GM19099 (cell line): Measurements from ENCODE around the gene ATF1.

Experiments used
- POLR2A ChIP-seq: IDR thresholded peaks from 3 replicates; pipeline ENCODE4 v1.6.1; 2011; ENCODE audit warnings: low read depth; ENCODE audit not compliant: insufficient read length; ENCODE audit errors: extremely low read depth

The ATF1 gene

DNA sequence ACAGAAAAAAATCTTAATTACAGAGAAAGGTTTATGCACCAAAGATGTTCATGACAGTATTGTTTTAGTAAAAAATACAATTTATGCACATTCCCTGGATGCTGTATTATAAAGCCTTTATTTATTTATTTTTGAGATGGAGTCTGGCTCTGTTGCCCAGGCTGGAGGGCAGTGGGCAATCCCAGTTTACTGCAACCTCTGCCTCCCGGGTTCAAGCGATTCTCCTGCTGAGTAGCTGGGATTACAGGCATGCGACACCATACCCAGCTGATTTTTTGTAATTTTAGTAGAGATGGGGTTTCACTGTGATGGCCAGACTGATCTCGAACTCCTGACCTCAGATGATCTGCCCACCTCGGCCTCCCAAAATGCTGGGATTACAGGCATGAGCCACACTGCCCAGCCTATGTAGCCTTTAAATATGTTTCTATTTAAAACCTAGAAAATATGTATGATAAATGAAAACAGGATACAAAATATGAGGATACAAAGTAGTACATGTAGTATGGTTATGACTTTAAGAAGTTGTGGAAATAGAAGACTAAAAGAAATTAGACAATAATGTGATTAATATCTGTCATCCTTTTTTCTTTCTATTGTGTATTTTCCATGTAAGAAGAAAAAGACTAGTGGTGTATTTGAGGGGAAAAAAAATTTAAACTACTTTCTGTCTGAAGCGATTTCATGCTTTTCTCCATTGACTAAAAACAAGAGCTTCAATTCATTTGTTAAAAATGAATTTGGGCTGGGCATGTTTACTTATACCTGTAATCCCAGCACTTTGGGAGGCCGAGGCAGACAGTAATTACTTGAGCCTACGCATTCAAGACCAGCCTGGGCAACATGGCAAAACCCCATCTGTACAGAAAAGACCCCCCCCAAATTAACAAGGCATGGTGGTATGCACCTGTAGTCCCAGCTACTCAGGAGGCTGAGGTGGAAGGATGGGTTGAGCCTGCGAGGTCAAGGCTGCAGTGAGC, 13.1 kb downstream of the ATF1 start:
- TF ChIP-seq POLR2A: no peak

DNA sequence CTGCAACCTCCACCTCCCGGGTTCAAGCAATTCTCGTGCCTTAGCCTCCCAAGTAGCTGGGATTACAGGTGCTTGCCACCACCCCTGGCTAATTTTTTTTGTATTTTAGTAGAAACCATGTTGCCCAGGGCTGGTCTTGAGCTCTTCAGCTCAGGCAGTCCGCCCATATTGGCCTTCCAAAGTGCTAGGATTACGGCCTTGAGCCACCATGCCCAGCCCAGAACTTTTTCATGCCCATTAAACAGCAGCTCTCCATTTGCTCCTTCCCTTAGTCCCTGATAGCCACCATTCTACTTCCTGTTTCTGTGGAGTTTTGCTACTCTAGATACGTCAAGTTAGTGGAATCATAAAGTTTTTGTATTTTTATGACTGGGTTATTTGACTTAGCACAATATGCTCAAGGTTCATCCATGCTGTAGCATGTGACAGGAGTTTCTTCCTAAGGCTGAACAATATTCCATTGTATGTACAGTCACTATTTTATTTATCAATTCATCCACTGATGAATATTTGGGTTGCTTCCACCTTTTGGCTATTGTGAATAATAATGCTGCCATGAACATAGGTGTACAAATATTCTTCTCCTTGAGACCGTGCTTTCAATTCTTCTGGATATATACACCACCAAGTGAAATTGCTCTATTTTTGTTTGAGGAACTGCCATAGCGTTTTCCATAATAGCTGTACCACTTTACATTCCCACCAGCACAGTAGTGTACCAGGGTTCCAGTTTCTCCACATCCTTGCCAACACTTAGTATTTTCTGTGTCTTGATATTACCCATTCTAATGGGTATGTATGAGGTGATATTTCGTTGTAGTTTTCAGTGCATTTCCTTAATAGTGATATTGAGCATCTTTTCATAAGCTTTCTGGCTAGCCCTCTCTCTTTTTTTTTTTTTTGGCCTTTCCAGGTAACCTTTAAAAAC, 15.0 kb downstream of the ATF1 start:
- no peak for TF ChIP-seq POLR2A

GRCh38 chr12:50780013-50780412, 16.1 kb downstream of the ATF1 start:
- TF ChIP-seq POLR2A: no peak

GRCh38 chr12:50784501-50784900, 20.6 kb downstream of the ATF1 start:
- TF ChIP-seq POLR2A: no peak

- no peak for TF ChIP-seq POLR2A
Observed at GRCh38 chr12:50785406-50786001, 21.6 kb downstream of the ATF1 start.

DNA sequence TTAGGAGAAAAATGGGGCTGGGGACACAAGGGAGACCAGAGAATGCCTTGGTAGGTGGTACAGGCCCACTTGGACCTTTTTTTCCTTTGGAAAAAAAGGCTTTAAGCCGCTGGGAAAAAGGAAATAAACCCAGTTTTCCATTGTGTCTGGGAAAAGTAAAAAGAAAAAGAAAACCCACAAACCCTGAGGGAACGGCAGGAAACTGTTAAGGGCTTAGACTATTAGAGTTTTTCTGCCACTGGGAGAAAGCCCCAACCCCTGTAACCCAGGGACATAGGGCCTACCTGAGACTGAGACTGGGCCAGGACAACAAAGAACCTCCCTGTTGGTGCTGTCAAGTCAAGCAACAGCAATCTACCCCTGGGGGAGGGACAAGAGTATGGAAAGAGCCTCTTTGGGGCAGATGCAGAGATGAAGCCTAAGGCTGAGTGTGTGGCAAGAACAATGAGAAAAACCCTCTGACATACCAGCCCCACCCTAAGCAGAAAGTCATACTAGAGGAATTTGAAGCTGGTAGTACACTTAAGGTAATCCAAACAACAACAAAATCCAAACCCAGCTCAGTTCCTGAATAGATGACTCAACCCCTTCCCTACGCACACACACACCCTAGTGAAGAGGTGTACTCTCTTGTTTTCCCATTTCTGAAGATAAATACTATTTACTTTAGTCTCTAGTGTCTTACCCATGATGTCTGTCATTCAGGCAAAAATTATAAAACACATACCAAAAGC, 22.8 kb downstream of the ATF1 start:
- TF ChIP-seq POLR2A: no peak

GRCh38 chr12:50787618-50788017, 23.7 kb downstream of the ATF1 start:
- TF ChIP-seq POLR2A: no peak

DNA sequence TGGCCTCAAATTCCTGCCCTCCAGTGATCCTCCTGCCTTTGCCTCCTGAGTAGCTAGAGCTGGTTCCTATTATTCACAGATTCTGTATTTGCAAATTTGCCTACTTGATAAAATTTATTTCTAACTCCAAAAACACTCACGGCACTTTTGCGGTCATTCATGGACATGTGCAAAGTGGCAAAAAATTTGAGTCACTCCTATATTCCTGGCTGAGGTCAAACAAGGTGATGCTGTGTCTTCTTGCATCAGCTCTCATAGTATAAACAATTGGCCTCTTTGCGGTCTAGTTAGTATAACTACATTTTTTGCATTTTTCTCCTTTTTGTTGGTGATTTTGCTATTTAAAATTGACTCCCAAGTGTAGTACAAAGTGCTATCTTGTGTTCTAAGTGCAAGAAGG, 24.7 kb downstream of the ATF1 start:
- no peak for TF ChIP-seq POLR2A

DNA sequence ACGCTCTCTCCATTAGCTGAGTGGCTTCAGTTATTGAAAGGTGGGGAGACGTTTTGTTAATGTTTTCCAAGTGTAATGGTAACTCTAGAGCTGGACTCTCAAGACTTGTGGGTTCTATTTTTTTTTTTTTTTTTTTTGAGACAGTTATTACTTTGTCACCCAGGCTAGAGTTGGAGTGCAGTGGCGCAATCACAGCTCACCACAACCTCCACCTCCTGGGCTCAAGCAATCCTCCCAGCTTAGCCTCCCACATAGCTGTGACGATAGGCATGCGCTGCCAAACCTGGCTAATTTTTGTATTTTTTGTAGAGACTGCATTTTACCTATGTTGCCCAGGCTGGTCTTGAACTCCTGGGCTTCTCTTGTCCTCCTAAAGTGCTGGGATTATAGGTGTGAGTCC, 26.2 kb downstream of the ATF1 start:
- no peak for TF ChIP-seq POLR2A

DNA sequence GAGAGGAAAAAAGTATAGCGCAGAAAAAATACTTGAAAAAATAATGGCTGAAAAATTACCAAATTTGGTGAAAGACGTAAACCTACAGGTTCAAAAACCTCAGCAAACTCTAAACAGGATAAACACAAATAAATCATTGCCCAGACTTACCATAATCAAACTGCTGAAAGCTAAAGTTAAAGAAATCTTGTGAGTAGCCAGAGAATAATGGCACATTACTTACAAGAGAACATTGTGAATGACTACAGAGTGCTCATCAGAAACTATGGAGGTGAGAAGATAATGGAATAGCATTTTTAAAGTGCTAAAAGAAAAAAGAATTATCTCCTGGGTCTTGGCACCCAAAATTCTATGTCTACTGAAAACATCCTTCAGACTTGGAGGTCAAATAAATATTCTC, 36.0 kb downstream of the ATF1 start:
- TF ChIP-seq POLR2A: no peak

DNA sequence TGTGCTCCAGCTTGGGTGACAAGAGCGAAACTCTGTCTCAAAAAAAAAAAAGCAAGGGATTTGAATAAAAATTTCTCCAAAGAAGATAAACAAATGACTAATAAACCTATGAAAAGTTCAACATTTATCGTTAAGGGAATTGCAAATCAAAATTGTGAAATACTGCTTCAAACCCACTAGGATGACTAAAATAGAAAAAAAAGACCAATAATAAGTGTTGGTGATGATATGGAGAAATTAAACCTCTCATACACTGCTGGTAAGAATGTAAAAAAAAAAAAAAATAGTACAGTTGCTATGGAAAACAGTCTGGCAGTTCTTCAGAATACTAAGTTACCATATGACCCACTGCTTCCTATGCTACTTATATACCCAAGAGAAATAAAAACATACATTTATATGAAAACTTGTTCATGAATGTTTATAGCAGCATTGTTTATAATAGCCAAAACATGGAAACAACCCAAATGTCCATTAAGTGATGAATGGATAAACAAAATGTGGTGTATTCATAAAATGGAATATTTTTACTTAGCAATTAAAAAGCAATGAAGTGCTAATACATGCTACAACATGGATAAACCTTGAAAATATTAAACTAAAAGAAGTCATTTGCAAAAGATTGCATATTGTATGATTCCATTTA, 39.5 kb downstream of the ATF1 start:
- no peak for TF ChIP-seq POLR2A

- no peak for TF ChIP-seq POLR2A
Observed at GRCh38 chr12:50806176-50806575, 42.3 kb downstream of the ATF1 start.

GRCh38 chr12:50820177-50820576, 56.3 kb downstream of the ATF1 start:
- no peak for TF ChIP-seq POLR2A

- no peak for TF ChIP-seq POLR2A
Observed at GRCh38 chr12:50822082-50822481, 58.2 kb downstream of the ATF1 start.
